IPS DF 4.7 (cell line): ENCODE measurements around the gene GPR155.
"Not testable (repeated sequence)": the region's sequence is repeated elsewhere in the genome, so short reads cannot be mapped to it uniquely, and the experiment has no call there.

Experiments
- DNase-seq: peaks from one replicate; pipeline ENCODE4 v3.0.0-alpha.2; 2013; ENCODE audit warnings: low spot score; ENCODE audit errors: extremely low read depth

GPR155 gene

GRCh38 chr2:174490051-174490450, 3.2 kb upstream of the GPR155 start:
- DNase-seq = no peak

DNA sequence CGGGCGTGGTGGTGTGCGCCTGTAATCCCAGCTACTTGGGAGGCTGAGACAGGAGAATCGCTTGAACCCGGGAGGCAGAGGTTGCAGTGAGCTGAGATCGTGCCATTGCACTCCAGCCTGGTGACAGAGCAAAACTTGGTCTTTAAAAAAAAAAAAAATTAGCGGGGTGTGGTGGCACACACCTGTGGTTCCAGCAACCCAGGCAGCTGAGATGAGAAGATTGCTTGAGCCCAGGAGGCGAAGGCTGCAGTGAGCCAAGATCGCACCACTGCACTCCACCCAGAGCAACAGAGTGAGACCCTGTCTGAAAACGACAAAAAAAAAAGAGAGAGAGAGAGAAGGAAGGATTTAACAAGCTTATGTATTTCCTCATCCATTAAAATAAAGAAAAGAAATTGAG, 2.7 kb upstream of the GPR155 start:
- DNase-seq = not testable (repeated sequence)

DNA sequence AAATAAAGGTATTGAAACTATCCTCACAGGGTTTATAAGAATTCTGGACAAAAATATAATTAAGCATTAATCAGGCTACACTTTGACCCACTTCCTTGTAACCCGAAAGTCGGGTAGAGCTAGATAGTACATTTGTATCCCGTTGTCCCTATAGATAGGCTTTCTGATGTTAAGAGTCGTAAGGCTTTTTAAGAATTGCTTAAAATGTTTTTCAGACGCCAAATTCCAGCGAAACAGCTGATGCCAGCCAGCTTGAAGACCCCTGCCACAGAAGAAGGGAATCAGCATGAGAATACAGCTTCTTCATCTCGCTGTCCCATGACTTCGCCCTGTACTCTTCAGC, 962 bp upstream of the GPR155 start:
- no peak for DNase-seq

DNA sequence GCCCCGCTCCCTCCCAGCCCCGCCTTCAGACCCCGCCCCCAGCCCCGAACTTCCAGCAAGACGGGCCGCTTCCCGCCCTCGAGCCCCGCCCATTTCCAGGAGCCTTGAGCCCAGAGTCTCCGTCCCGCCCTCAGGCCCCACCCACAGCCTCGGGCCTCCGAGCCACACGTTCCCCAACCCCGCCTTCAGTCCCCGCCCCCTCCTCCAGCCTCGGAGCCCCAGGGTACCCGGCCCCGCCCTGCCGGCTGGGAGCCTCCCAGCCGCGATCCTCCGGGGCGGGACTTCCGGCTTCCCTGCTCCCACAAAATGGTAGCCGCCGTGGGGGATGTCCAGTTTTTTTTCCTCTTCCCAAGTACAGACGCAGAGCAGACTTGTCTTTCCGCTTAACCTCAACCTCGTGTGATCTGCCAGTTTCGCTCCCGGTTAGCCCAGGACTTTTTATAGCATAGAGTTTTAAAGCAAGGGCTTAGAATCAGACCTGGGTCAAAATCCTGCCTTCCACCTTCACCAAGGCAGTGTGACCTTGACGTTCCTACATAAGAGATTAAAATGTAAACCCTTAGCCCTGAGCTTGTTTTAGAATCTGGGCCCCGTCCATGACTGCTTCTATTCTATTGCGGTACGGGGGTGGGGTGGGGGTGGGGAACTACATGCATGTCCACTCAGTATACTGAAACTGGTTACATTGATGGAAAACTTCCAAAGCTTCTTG, 435 bp upstream of the GPR155 start:
- peak; percentile 71 for DNase-seq

DNA sequence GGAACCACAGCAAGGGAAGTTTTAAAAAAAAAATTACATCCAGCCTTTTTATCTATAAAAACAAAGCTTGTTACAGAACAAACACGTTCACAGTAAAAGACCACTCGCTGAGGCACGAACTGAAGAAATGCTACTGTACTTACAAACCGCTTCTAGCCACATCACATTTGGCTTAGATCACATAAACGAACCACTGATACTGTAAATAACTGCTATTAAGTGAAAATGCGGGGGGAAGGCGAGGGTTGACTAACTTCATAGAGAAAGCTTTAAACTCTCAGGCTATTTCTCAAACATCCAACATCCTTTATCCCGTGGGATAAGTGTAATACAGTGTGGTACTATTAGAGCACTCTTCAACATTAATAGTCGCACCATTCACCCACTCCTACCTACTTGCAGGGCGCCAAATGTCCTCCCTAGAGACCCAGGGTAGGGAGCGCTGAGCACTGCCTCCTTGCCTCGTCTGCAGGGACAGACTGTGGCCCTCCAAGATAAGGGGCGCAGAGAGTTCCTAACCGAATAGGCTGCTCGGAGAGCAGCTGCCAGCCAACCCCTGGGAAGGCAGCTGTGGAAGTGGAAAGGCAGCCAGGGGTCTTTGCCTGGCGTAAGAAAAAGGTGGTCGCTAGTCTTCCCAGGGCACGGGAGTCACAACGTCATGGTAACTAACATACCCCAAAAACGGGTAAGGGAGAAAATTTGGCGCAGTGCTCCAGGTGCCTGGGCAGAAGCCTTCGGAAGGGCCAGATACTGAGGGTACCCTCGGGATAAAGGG, 854 bp downstream of the GPR155 start:
- no peak for DNase-seq

GRCh38 chr2:174485045-174485444, 1.8 kb downstream of the GPR155 start:
- DNase-seq = not testable (repeated sequence)

DNA sequence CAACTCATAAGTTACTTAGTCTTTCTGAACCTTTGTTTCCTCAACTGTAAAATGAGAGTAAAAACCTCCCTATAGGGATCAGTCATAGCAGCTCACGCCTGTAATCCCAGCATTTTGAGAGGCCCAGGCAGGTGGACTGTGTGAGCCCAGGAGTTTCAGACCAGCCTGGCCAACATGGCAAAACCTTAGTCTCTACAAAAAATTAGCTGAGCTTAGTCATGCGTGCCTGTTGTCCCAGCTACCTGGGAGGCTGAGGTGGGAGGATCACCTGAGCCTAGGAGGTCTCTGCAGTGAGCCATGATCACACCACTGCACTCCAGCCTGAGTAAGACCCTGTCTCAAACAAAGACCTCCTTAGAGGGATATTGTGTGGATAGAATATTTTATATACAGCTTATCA, 2.3 kb downstream of the GPR155 start:
- no peak for DNase-seq

DNA sequence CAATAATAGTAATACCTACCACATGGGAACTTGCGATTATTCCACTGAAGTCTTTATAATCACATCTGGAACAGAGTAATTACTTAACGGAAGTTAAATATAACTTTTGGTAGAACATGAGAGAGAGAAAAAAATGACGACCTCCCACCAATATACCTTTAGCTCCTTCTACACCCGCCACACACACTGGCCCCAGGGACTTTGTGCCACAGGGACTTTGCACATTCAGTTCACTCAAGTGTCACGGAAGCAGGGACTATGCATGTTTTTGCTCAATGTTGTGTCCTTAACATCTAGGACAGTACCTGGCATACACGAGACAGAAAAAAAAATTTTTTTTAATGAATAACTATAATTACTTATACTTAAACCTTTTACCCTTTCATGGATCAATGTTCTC, 4.0 kb downstream of the GPR155 start:
- DNase-seq = no peak

GRCh38 chr2:174477759-174478158, 9.1 kb downstream of the GPR155 start:
- no peak for DNase-seq

- no peak for DNase-seq
Measured at GRCh38 chr2:174473796-174474195, 13.0 kb downstream of the GPR155 start.

GRCh38 chr2:174465327-174465726, 21.5 kb downstream of the GPR155 start:
- no peak for DNase-seq

DNA sequence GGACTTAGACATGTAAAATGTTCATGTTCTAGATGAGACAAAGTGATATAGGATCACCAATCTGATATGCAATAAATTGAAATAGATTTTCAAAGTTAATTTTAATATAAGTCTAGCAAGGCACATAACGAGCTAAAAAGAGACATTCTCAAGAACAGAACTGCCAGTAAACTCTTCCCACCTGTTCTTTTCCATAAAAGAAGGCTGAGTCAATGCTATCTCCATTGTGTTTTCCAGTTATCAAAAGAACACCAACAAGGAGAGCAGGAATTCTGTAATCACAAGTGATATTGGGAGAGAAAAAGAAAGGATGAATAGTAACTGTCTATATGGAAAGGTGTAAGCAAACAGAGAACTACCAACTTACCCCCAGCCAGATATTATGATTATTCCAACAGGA, 25.6 kb downstream of the GPR155 start:
- no peak for DNase-seq

DNA sequence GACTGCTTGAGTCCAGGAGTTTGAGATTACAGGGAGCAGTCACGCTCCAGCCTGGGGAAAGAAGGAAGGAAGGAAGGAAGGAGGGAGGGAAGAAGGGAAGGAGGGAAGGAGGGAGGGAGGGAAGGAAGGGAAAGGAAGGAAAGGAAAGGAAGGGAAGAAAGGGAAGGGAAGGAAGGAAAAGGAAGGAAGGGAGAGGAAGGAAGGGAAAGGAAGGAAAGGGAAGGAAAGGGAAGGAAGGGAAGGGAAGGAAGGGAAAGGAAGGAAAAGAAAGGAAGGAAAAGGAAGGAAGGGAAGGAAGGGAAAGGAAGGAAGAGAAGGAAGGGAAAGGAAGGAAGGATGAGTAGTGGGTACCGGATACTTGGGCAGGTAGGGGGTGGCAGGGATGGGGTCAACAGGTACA, 32.3 kb downstream of the GPR155 start:
- no peak for DNase-seq

GRCh38 chr2:174450021-174450816, 36.6 kb downstream of the GPR155 start:
- no peak for DNase-seq

- DNase-seq = no peak
Measured at GRCh38 chr2:174449033-174449432, 37.8 kb downstream of the GPR155 start.

DNA sequence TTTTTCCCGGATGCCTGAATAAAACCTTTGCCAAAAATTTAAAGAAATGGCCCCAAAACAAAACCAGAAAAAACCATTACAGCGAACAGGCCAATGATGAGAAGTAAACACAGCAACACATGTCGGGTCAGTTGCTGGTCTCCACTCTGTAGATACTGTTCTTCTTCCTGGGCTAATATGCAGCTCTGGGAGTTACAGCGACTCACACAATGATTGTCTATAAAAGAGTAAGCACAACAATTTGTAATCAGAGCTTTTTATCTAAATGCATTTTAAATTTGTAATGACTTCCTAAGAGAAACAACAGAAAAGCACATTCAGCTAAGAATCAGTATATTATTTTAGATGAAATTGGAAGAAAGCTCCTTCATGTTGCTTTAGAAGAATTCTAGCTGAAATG, 40.3 kb downstream of the GPR155 start:
- DNase-seq = no peak

DNA sequence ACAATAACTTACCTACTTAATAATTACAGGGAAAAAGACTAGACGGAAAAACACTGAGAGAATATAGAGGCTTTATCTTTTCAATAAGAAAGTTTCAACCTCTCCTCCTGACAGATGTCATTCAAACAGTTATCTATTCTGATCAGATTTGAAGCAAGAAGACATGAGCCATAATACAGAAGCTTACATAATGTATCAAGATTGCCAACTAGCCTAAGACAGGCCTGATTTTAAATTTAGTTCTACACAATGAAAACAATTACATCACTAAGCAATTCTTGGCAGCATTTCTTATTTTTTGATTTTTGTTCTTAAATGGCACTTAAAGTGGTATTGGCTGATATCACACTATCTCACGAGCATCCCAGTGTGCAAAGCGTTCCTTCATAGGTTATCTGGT, 41.6 kb downstream of the GPR155 start:
- no peak for DNase-seq

DNA sequence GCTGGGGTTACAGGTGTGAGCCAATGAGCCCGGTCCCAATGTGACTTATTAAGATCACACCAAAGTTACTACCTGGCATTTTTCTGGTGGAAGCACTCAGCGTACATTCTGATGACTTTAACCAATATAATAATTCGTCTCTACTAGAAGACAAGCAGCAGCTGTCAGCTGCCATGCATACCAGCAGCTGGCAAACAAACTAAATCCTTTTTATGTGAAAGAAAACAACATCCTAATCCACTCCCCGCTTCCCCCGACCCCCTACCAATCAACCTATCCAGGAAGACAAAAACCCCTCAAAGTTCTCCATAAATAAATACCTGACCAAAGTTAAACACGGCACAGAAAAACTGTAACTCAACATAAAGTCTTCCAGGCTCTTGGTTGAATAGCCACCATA, 42.1 kb downstream of the GPR155 start:
- no peak for DNase-seq

DNA sequence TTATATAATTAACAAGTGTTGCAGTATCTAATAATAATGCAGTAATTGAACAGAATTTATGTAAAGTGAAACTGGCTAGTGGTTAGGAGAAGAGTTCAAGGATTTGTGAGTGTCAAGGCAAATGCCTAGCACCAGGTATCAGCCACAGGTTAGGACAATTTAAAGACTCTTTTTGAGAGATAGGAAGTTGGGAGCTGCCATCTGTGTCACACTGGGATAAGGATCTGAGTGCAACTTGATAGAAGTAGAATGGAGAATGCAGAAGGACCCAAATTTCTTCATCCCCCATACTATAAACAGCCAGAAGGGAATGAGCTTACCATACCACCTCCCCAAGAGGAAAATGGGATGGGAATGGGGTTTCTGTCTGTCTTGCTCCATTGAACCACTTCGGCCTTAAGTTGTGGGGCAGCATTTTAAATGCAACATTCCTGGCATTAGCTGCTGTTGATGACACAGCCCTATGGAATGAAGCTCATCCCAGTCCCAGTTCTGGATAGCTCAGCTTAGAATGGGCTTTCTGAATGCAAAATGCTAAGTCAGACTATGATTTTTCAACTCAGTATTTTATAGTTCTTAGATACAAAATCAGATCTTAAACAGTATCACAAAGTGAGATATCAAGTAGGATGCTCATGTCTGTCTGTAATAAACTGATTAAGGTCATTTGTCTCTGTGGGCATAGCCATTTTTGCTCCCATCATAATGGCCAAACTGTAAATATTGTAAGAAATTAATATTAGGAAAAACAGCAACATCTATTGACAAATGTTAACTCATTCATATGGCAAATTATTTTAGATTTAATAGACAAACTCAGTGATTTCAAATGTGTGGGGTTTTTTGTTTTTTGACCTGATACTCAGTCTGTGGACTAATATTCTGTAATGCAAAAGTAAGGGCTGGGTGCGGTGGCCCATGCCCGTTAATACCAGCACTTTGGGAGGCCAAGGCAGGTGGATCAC, 44.0 kb downstream of the GPR155 start:
- no peak for DNase-seq

GRCh38 chr2:174439950-174440349, 46.9 kb downstream of the GPR155 start:
- DNase-seq = no peak

DNA sequence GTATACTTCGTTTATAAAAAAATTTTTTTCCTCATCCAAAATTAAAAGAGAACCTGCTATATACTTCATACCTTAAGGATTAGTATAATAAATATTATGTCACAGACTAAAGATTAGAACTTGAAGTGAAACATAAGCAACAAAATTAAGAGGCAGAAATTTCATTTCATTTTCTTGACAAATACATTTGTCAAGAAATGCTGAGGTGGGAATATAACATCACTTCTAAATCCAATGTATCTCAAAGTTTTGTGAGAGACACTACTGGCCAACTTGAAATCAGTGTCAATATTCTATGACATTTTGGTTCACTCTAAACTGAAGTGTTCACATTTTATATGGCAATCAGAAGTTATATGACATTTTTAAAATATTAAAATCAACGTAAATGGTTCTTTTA, 47.5 kb downstream of the GPR155 start:
- DNase-seq = no peak
